Measurements from ENCODE around the gene NBL1. TPM values are rescaled to one million over a fixed set of nuclear protein-coding genes. Genes with fewer than 3 reads are reported as not detected.

NBL1 gene
- total RNA-seq, 1 donor from 2014 or later, result 38.1 TPM

DNA sequence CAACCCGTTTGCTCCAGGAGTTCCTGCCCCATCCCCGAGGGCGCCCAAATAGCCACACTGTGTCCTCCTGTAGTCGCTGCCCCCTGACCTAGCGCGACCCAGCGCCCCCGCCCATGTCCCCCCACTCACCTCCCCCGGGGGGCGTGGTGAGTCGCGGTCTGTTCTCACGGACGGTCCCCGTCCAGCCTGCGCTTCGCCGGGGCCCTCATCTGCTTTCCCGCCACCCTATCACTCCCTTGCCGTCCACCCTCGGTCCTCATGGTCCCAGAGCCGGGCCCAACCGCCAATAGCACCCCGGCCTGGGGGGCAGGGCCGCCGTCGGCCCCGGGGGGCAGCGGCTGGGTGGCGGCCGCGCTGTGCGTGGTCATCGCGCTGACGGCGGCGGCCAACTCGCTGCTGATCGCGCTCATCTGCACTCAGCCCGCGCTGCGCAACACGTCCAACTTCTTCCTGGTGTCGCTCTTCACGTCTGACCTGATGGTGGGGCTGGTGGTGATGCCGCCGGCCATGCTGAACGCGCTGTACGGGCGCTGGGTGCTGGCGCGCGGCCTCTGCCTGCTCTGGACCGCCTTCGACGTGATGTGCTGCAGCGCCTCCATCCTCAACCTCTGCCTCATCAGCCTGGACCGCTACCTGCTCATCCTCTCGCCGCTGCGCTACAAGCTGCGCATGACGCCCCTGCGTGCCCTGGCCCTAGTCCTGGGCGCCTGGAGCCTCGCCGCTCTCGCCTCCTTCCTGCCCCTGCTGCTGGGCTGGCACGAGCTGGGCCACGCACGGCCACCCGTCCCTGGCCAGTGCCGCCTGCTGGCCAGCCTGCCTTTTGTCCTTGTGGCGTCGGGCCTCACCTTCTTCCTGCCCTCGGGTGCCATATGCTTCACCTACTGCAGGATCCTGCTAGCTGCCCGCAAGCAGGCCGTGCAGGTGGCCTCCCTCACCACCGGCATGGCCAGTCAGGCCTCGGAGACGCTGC, 21.7 kb downstream of the NBL1 start:
- peaks cover 15% of the 10 kb centered on the region for H3K27me3 Mint-ChIP-seq (ENCODE audit: unreplicated experiment)
- H3K4me3 Mint-ChIP-seq (ENCODE audit: unreplicated experiment), result peak overlapping the region; percentile 59
- no peak overlapping the region for H3K27ac Mint-ChIP-seq (ENCODE audit: unreplicated experiment)
- no peaks in the 10 kb centered on the region for H3K36me3 Mint-ChIP-seq (ENCODE audit: low read depth, unreplicated experiment)
- no peak for TF ChIP-seq CTCF (IDR thresholded peaks at IDR 0.05; ENCODE audit: unreplicated experiment)
- H3K9me3 Mint-ChIP-seq (ENCODE audit: unreplicated experiment), result peaks cover 4% of the 10 kb centered on the region
- no peak for DNase-seq (ENCODE audit: low spot score)
- H3K4me1 Mint-ChIP-seq (ENCODE audit: unreplicated experiment), result peaks cover 15% of the 10 kb centered on the region

DNA sequence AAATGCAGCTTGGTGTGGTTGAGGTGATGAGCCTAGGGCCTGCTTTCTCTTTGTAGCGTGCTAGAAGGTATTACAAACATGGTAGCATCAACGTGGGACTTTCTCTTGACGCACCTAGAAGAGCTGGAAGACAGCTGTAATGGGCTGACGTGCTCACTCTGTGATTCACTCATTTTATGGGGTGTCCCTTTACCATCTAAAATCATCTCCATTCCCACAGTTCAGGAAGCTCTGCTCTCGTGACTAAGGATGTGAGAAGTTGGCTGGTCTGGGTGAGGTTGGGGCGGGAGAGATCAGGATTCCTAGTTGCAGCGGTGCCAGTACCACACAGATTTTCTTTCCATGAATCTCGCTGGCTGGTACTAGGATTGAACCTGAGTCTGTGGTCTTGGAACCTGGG, 24.8 kb downstream of the NBL1 start:
- Mint-ChIP-seq H3K27me3 (ENCODE audit: unreplicated experiment) (peaks cover 12% of the 10 kb centered on the region), H3K4me3 (ENCODE audit: unreplicated experiment) (no peak overlapping the region), H3K4me1 (ENCODE audit: unreplicated experiment) (peaks cover 18% of the 10 kb centered on the region), H3K27ac (ENCODE audit: unreplicated experiment) (no peak overlapping the region), H3K36me3 (ENCODE audit: low read depth, unreplicated experiment) (no peaks in the 10 kb centered on the region), H3K9me3 (ENCODE audit: unreplicated experiment) (peaks cover 4% of the 10 kb centered on the region)
- no peak for DNase-seq (ENCODE audit: low spot score)
- no peak for TF ChIP-seq CTCF (IDR thresholded peaks at IDR 0.05; ENCODE audit: unreplicated experiment)

GRCh38 chr1:19670787-19671186, 26.7 kb downstream of the NBL1 start:
- Mint-ChIP-seq H3K9me3 (ENCODE audit: unreplicated experiment) (peaks cover 4% of the 10 kb centered on the region), H3K36me3 (ENCODE audit: low read depth, unreplicated experiment) (no peaks in the 10 kb centered on the region), H3K27me3 (ENCODE audit: unreplicated experiment) (peaks cover 9% of the 10 kb centered on the region), H3K4me3 (ENCODE audit: unreplicated experiment) (no peak overlapping the region), H3K4me1 (ENCODE audit: unreplicated experiment) (peaks cover 18% of the 10 kb centered on the region), H3K27ac (ENCODE audit: unreplicated experiment) (no peak overlapping the region)
- DNase-seq (ENCODE audit: low spot score), result no peak
- TF ChIP-seq CTCF (IDR thresholded peaks at IDR 0.05; ENCODE audit: unreplicated experiment), result no peak

GRCh38 chr1:19672237-19672636, 28.1 kb downstream of the NBL1 start:
- H3K9me3 Mint-ChIP-seq (ENCODE audit: unreplicated experiment), result peaks cover under 1% of the 10 kb centered on the region
- DNase-seq (ENCODE audit: low spot score), result no peak
- H3K27me3 Mint-ChIP-seq (ENCODE audit: unreplicated experiment), result peaks cover 3% of the 10 kb centered on the region
- no peaks in the 10 kb centered on the region for H3K36me3 Mint-ChIP-seq (ENCODE audit: low read depth, unreplicated experiment)
- H3K27ac Mint-ChIP-seq (ENCODE audit: unreplicated experiment), result no peak overlapping the region
- H3K4me1 Mint-ChIP-seq (ENCODE audit: unreplicated experiment), result peaks cover 13% of the 10 kb centered on the region
- no peak for TF ChIP-seq CTCF (IDR thresholded peaks at IDR 0.05; ENCODE audit: unreplicated experiment)
- H3K4me3 Mint-ChIP-seq (ENCODE audit: unreplicated experiment), result no peak overlapping the region

DNA sequence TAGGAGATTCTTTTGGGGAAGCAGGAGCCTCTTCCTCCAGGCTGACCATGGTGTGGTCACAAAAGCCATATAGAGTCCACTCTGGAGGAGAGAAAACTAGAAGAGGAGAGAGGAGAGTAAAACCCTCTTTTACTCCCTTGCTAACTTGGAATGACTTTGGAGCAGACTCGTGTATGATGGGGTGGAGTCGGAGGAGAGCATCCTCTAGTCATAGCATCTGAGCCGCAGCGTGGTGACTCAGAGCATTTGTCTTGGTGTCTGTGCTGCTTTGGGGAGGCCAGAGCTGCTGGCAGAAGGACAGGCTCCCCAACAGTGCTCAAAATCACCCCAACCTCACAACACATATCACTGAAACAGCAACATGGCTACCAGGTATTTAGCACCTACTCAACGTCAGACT, 31.7 kb downstream of the NBL1 start:
- Mint-ChIP-seq H3K9me3 (ENCODE audit: unreplicated experiment) (no peaks in the 10 kb centered on the region), H3K27me3 (ENCODE audit: unreplicated experiment) (no peaks in the 10 kb centered on the region), H3K36me3 (ENCODE audit: low read depth, unreplicated experiment) (no peaks in the 10 kb centered on the region), H3K4me3 (ENCODE audit: unreplicated experiment) (no peak overlapping the region), H3K27ac (ENCODE audit: unreplicated experiment) (no peak overlapping the region), H3K4me1 (ENCODE audit: unreplicated experiment) (peaks cover 4% of the 10 kb centered on the region)
- no peak for DNase-seq (ENCODE audit: low spot score)
- no peak for TF ChIP-seq CTCF (IDR thresholded peaks at IDR 0.05; ENCODE audit: unreplicated experiment)

Measured in endothelial cell (in vitro differentiated cells).